ENCODE measurements around the gene ANKS1A. TPM values are rescaled to one million over a fixed set of nuclear protein-coding genes. Genes with fewer than 3 reads are reported as not detected.
"Not testable (repeated sequence)": the region's sequence is repeated elsewhere in the genome, so short reads cannot be mapped to it uniquely, and the experiment has no call there.

ANKS1A gene
- total RNA-seq, 2 experiments from 2014 or later, result 6.4 to 6.9 TPM

DNA sequence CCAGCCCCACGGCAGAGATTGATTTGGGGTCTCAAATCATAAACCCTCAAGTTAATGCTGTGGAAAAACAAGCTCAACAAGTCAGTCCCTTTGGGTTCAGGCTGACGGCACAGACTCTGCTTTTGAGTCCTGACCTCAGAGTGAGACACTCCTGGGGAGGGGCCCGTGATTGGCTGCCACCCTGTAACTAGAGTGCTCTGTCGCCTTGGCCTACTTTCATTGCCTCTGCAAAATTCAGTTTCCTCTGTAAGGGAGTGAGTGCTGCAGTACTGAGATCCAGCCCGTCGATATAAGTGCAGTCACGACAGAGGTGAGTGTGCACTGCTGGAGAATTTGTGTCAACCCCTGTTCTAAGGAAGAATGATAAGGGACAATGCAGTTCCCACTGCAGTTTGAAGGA, 105.6 kb downstream of the ANKS1A start:
- intact Hi-C loops (cut with DNase I, micrococcal nuclease), result no loop called here
- H3K27ac Mint-ChIP-seq, result no peak overlapping the region
- H3K9me3 Mint-ChIP-seq, result no peaks in the 10 kb centered on the region
- H3K4me3 ChIP-seq (ENCODE audit: low read length), result no peak overlapping the region
- H3K27me3 ChIP-seq (ENCODE audit: control insufficient read depth in 1 of 2, insufficient read depth in 2 of 2, low read length in 2 of 2), result no peaks in the 10 kb centered on the region
- H3K36me3 Mint-ChIP-seq (ENCODE audit: low read depth), result peaks cover 84% of the 10 kb centered on the region
- ChIA-PET POLR2A (no interaction called here), CTCF (no interaction called here)
- DNase-seq, result no peak
- peaks cover 56% of the 10 kb centered on the region for H3K36me3 ChIP-seq (ENCODE audit: insufficient read depth, low read length)
- ATAC-seq (ENCODE audit: poor library complexity), result no peak
- TF ChIP-seq, protein P1, sequence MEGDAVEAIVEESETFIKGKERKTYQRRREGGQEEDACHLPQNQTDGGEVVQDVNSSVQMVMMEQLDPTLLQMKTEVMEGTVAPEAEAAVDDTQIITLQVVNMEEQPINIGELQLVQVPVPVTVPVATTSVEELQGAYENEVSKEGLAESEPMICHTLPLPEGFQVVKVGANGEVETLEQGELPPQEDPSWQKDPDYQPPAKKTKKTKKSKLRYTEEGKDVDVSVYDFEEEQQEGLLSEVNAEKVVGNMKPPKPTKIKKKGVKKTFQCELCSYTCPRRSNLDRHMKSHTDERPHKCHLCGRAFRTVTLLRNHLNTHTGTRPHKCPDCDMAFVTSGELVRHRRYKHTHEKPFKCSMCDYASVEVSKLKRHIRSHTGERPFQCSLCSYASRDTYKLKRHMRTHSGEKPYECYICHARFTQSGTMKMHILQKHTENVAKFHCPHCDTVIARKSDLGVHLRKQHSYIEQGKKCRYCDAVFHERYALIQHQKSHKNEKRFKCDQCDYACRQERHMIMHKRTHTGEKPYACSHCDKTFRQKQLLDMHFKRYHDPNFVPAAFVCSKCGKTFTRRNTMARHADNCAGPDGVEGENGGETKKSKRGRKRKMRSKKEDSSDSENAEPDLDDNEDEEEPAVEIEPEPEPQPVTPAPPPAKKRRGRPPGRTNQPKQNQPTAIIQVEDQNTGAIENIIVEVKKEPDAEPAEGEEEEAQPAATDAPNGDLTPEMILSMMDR (IDR thresholded peaks at IDR 0.05), result no peak
- H3K4me3 Mint-ChIP-seq, result no peak overlapping the region
- H3K9me3 ChIP-seq (ENCODE audit: control insufficient read depth in 1 of 2, insufficient read depth in 1 of 2, low read length in 2 of 2), result no peaks in the 10 kb centered on the region
- H3K27ac ChIP-seq (ENCODE audit: low read depth in 1 of 2, low read length in 2 of 2), result no peak overlapping the region
- no peaks in the 10 kb centered on the region for H3K27me3 Mint-ChIP-seq
- no peaks in the 10 kb centered on the region for H3K4me1 ChIP-seq (ENCODE audit: insufficient read depth, low read length)
- no peaks in the 10 kb centered on the region for H3K4me1 Mint-ChIP-seq (ENCODE audit: low read depth)

DNA sequence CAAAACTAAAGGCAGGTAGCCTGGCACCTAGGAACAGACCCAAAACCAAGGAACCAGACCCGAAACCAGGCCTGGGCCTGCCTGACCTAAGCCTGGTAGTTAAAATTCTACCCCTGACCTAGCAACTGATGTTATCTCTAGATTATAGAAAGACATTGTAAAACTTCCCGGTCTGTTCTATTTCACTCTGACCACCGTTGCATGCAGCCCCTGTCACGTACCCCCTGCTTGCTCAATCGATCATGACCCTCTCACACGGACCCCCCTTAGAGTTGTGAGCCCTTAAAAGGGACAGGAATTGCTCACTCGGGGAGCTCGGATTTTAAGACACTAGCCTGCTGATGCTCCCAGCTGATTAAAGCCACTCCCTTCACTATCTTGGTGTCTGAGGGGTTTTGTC, 109.4 kb downstream of the ANKS1A start:
- H3K9me3 Mint-ChIP-seq; ATAC-seq (ENCODE audit: poor library complexity): not testable (repeated sequence)

DNA sequence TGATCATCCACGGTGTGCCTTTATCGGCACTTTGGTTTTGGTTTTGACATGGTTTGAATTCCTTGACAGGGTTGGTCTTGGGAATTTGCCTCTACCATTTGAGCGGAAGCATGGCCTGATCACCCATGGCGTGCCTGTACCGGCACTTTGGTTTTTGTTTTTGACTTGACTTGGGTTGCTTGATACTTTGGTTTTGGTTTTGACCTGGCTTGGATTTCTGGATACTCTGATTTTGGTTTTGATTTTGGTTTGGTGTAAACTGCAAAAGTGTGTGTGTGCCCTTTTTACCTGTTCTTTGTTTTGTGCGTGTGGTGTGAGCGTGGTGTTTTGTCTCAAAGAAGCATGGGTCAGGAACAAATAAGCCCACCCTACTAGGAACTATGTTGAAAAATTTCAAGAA, 110.1 kb downstream of the ANKS1A start:
- ATAC-seq (ENCODE audit: poor library complexity); H3K27me3 ChIP-seq (ENCODE audit: control insufficient read depth in 1 of 2, insufficient read depth in 2 of 2, low read length in 2 of 2); H3K9me3 ChIP-seq (ENCODE audit: control insufficient read depth in 1 of 2, insufficient read depth in 1 of 2, low read length in 2 of 2); H3K27me3 Mint-ChIP-seq; H3K4me3 Mint-ChIP-seq; H3K27ac Mint-ChIP-seq; H3K4me3 ChIP-seq (ENCODE audit: low read length); CTCF ChIA-PET; H3K9me3 Mint-ChIP-seq; H3K4me1 Mint-ChIP-seq (ENCODE audit: low read depth); DNase-seq; intact Hi-C loops (cut with DNase I, micrococcal nuclease); H3K4me1 ChIP-seq (ENCODE audit: insufficient read depth, low read length); H3K27ac ChIP-seq (ENCODE audit: low read depth in 1 of 2, low read length in 2 of 2); POLR2A ChIA-PET: not testable (repeated sequence)
- H3K36me3 ChIP-seq (ENCODE audit: insufficient read depth, low read length), result peaks cover 29% of the 10 kb centered on the region
- H3K36me3 Mint-ChIP-seq (ENCODE audit: low read depth), result peaks cover 69% of the 10 kb centered on the region

More for the DNA sequence above, 109.4 kb downstream of the ANKS1A start:
- H3K27me3 Mint-ChIP-seq; POLR2A ChIA-PET; H3K4me1 ChIP-seq (ENCODE audit: insufficient read depth, low read length); H3K4me3 Mint-ChIP-seq; DNase-seq; CTCF ChIA-PET; H3K27ac Mint-ChIP-seq; H3K27me3 ChIP-seq (ENCODE audit: control insufficient read depth in 1 of 2, insufficient read depth in 2 of 2, low read length in 2 of 2); H3K9me3 ChIP-seq (ENCODE audit: control insufficient read depth in 1 of 2, insufficient read depth in 1 of 2, low read length in 2 of 2); H3K4me3 ChIP-seq (ENCODE audit: low read length); H3K4me1 Mint-ChIP-seq (ENCODE audit: low read depth); H3K27ac ChIP-seq (ENCODE audit: low read depth in 1 of 2, low read length in 2 of 2); intact Hi-C loops (cut with DNase I, micrococcal nuclease): not testable (repeated sequence)
- H3K36me3 ChIP-seq (ENCODE audit: insufficient read depth, low read length), result peaks cover 32% of the 10 kb centered on the region
- H3K36me3 Mint-ChIP-seq (ENCODE audit: low read depth), result peaks cover 69% of the 10 kb centered on the region

DNA sequence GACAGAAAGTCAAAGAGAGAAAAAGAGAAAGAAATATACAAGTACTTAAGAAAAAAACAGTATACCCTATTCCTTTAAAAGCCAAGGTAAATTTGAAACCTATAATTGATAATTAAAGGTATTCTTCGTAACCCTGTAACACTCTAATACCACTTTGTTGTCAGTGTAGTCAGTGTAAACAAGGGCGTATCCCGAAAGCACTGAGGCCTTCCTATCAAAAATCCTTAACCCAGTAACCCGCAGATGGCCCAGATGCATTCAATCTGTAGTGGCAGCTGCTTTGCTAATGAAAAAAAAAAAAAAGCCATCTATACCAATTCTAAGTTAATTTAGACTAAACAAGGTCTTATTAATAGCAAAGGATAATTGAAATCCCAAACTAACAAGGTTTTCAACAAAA, 110.9 kb downstream of the ANKS1A start:
- intact Hi-C loops (cut with DNase I, micrococcal nuclease); H3K27ac Mint-ChIP-seq; H3K9me3 Mint-ChIP-seq; ATAC-seq (ENCODE audit: poor library complexity); DNase-seq; H3K4me1 Mint-ChIP-seq (ENCODE audit: low read depth); H3K4me3 ChIP-seq (ENCODE audit: low read length); CTCF ChIA-PET; H3K27me3 ChIP-seq (ENCODE audit: control insufficient read depth in 1 of 2, insufficient read depth in 2 of 2, low read length in 2 of 2); H3K27me3 Mint-ChIP-seq; POLR2A ChIA-PET; H3K27ac ChIP-seq (ENCODE audit: low read depth in 1 of 2, low read length in 2 of 2); H3K4me3 Mint-ChIP-seq; H3K9me3 ChIP-seq (ENCODE audit: control insufficient read depth in 1 of 2, insufficient read depth in 1 of 2, low read length in 2 of 2); H3K4me1 ChIP-seq (ENCODE audit: insufficient read depth, low read length): not testable (repeated sequence)
- H3K36me3 ChIP-seq (ENCODE audit: insufficient read depth, low read length), result peaks cover 21% of the 10 kb centered on the region
- H3K36me3 Mint-ChIP-seq (ENCODE audit: low read depth), result peaks cover 64% of the 10 kb centered on the region

DNA sequence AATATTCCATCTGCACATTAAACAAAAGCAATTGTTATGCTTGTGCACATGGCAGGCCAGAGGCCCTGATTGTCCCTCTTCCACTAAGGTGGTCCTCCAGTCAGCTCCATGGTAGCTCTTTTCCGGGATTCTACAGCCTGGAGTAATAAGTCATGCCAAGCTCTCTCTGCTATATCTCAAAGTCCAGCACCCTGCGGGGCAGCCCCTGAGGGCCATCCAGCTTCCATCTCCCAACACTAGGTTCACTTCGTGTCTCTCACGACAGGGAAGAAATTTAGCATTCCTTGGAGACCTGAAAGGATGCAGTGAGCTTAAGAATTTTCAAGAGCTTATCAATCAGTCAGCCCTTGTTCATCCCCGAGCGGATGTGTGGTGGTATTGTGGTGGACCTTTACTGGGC, 112.3 kb downstream of the ANKS1A start:
- POLR2A ChIA-PET; ATAC-seq (ENCODE audit: poor library complexity): not testable (repeated sequence)
- H3K36me3 Mint-ChIP-seq (ENCODE audit: low read depth), result peaks cover 62% of the 10 kb centered on the region

DNA sequence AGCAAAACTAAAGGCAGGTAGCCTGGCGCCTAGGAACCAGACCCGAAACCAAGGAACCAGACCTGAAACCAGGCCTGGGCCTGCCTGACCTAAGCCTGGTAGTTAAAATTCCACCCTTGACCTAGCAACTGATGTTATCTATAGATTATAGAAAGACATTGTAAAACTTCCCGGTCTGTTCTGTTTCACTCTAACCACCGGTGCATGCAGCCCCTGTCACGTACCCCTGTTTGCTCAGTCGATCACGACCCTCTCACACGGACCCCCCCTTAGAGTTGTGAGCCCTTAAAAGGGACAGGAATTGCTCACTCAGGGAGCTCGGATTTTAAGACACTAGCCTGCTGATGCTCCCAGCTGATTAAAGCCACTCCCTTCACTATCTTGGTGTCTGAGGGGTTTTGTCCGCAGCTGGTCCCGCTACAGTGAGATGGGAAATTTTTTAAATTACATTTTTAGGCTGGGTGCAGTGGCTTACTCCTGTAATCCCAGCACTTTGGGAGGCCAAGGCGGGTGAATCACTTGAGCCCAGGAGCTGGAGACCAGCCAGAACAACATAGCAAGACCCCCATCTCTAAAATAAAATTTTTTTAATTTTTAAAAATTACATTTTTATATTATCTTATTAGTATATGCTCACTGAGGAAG, 115.0 kb downstream of the ANKS1A start:
- ATAC-seq (ENCODE audit: poor library complexity); POLR2A ChIA-PET; CTCF ChIA-PET: not testable (repeated sequence)

More for the DNA sequence above, 112.3 kb downstream of the ANKS1A start:
- H3K27me3 ChIP-seq (ENCODE audit: control insufficient read depth in 1 of 2, insufficient read depth in 2 of 2, low read length in 2 of 2); DNase-seq; H3K27ac Mint-ChIP-seq; H3K4me3 Mint-ChIP-seq; H3K4me3 ChIP-seq (ENCODE audit: low read length); H3K9me3 ChIP-seq (ENCODE audit: control insufficient read depth in 1 of 2, insufficient read depth in 1 of 2, low read length in 2 of 2); H3K27me3 Mint-ChIP-seq; intact Hi-C loops (cut with DNase I, micrococcal nuclease); H3K27ac ChIP-seq (ENCODE audit: low read depth in 1 of 2, low read length in 2 of 2); H3K9me3 Mint-ChIP-seq; H3K4me1 ChIP-seq (ENCODE audit: insufficient read depth, low read length); H3K4me1 Mint-ChIP-seq (ENCODE audit: low read depth); CTCF ChIA-PET: not testable (repeated sequence)
- H3K36me3 ChIP-seq (ENCODE audit: insufficient read depth, low read length), result peaks cover 15% of the 10 kb centered on the region

More for the DNA sequence above, 115.0 kb downstream of the ANKS1A start:
- intact Hi-C loops (cut with DNase I, micrococcal nuclease); H3K4me1 ChIP-seq (ENCODE audit: insufficient read depth, low read length); H3K27me3 ChIP-seq (ENCODE audit: control insufficient read depth in 1 of 2, insufficient read depth in 2 of 2, low read length in 2 of 2); H3K27ac Mint-ChIP-seq; H3K36me3 ChIP-seq (ENCODE audit: insufficient read depth, low read length); H3K4me3 Mint-ChIP-seq; H3K9me3 ChIP-seq (ENCODE audit: control insufficient read depth in 1 of 2, insufficient read depth in 1 of 2, low read length in 2 of 2); DNase-seq; H3K27me3 Mint-ChIP-seq; H3K27ac ChIP-seq (ENCODE audit: low read depth in 1 of 2, low read length in 2 of 2); H3K4me3 ChIP-seq (ENCODE audit: low read length); H3K4me1 Mint-ChIP-seq (ENCODE audit: low read depth); H3K9me3 Mint-ChIP-seq: not testable (repeated sequence)
- peaks cover 44% of the 10 kb centered on the region for H3K36me3 Mint-ChIP-seq (ENCODE audit: low read depth)
